ENCODE results near the gene TEX10. TPM values are rescaled to one million over a fixed set of nuclear protein-coding genes. Genes with fewer than 3 reads are reported as not detected.
"Not testable (repeated sequence)": the region's sequence is repeated elsewhere in the genome, so short reads cannot be mapped to it uniquely, and the experiment has no call there.

The TEX10 gene
- total and polyA plus RNA-seq, 2 donors (not counting 3 experiments of a cell fraction or from before 2014, with no cell fraction given) = 13.6 to 21.2 TPM

GRCh38 chr9:100340224-100340623 is 12.5 kb downstream of the TEX10 start:
- ChIA-PET CTCF (interaction anchor here (1.1 to 1.5 kb wide), 3 partner anchors 11 to 89 kb away, joined by 3 to 7 read pairs (median 4); no protein-coding TSS in a partner anchor), POLR2A (no interaction called here)

DNA sequence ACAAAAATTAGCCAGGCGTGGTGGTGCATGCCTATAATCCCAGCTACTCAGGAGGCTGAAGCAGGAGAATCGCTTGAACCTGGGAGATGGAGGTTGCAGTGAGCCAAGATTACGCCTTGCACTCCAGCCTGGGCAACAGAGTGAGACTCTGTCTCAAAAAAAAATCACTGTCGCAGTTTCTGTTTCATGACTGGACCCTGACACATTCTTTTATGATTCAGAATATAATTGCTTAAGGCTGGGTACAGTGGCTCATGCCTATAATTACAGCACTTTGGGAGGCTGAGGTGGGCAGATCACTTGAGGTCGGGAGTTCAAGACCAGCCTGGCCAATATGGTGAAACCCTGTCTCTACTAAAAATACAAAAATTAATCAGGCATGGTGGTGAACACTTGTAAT is 14.0 kb downstream of the TEX10 start:
- dilution Hi-C loops (cut with MboI; ENCODE audit: extremely low pct_ligation_motif_present, low sequenced_read_pairs) (loop anchor here (25.0 kb wide), 1 partner anchor 99 kb away; the partner anchor contains the start of gene MSANTD3), intact Hi-C loops (cut with micrococcal nuclease) (loop anchor here (5.0 kb wide), 1 partner anchor 516 kb away; the partner anchor contains the start of gene NR4A3)
- H2AFZ ChIP-seq (ENCODE audit: low read depth, low read length); H3K27ac ChIP-seq (ENCODE audit: insufficient read depth, low read depth, low read length); H3K36me3 ChIP-seq (ENCODE audit: control insufficient read depth in 2 of 2, extremely low read depth in 1 of 2, insufficient read depth in 2 of 2, low read length in 2 of 2); H3K27me3 ChIP-seq (ENCODE audit: control insufficient read depth in 2 of 2, insufficient read depth in 2 of 2, low read length in 2 of 2); H3K4me1 ChIP-seq (ENCODE audit: control insufficient read depth, extremely low read depth, insufficient read depth, low read length); DNase-seq (ENCODE audit: low read depth, low spot score); H3K9ac ChIP-seq (replicated peaks; ENCODE audit: extremely low read depth, insufficient read depth, low read length); POLR2A ChIA-PET; BruUV-seq (replicated peaks); H3K4me3 ChIP-seq (replicated peaks in 1 of 3; ENCODE audit: insufficient read depth in 1 of 3, low read depth in 1 of 3, low read length in 3 of 3); H3K9me3 ChIP-seq (replicated peaks; ENCODE audit: control insufficient read depth, insufficient read depth, low read length); H3K4me2 ChIP-seq (ENCODE audit: insufficient read depth, low read length); H4K20me1 ChIP-seq (replicated peaks; ENCODE audit: control insufficient read depth, extremely low read depth, insufficient read depth, low read length); H3K9me1 ChIP-seq (replicated peaks; ENCODE audit: control insufficient read depth, extremely low read depth, insufficient read depth, low read length); FAIRE-seq: not testable (repeated sequence)
- peaks cover 27% of the 10 kb centered on the region for H3K79me2 ChIP-seq (ENCODE audit: control insufficient read depth, insufficient read depth, low read length)
- CTCF ChIA-PET = interaction anchor here (3.6 kb wide), 1 partner anchor 14 kb away, joined by 31 read pairs; no protein-coding TSS in a partner anchor

More at GRCh38 chr9:100340224-100340623, 12.5 kb downstream of the TEX10 start:
- Histone ChIP-seq H3K79me2 (ENCODE audit: control insufficient read depth, insufficient read depth, low read length) (peaks cover 37% of the 10 kb centered on the region), H3K9ac (replicated peaks; ENCODE audit: extremely low read depth, insufficient read depth, low read length) (no peak overlapping the region), H2AFZ (ENCODE audit: low read depth, low read length) (no peak overlapping the region), H4K20me1 (replicated peaks; ENCODE audit: control insufficient read depth, extremely low read depth, insufficient read depth, low read length) (no peaks in the 10 kb centered on the region), H3K4me2 (ENCODE audit: insufficient read depth, low read length) (no peak overlapping the region), H3K9me1 (replicated peaks; ENCODE audit: control insufficient read depth, extremely low read depth, insufficient read depth, low read length) (no peaks in the 10 kb centered on the region), H3K4me1 (ENCODE audit: control insufficient read depth, extremely low read depth, insufficient read depth, low read length) (no peaks in the 10 kb centered on the region), H3K36me3 (ENCODE audit: control insufficient read depth in 2 of 2, extremely low read depth in 1 of 2, insufficient read depth in 2 of 2, low read length in 2 of 2) (peaks cover 0 to 6% of the 10 kb centered on the region in 2 experiments), H3K27ac (ENCODE audit: insufficient read depth, low read depth, low read length) (no peak overlapping the region), H3K9me3 (replicated peaks; ENCODE audit: control insufficient read depth, insufficient read depth, low read length) (no peaks in the 10 kb centered on the region), H3K27me3 (ENCODE audit: control insufficient read depth in 2 of 2, insufficient read depth in 2 of 2, low read length in 2 of 2) (no peaks in the 10 kb centered on the region), H3K4me3 (replicated peaks in 1 of 3; ENCODE audit: insufficient read depth in 1 of 3, low read depth in 1 of 3, low read length in 3 of 3) (no peak overlapping the region)
- TF ChIP-seq FOS (IDR thresholded peaks at IDR 0.05; ENCODE audit: borderline replicate concordance, insufficient read depth, low read length) (no peak), MAX (IDR thresholded peaks at IDR 0.05; ENCODE audit: insufficient read depth, insufficient read length) (no peak), POLR2A (IDR thresholded peaks at IDR 0.05; ENCODE audit: low read depth, low read length) (no peak), POLR2AphosphoS5 (IDR thresholded peaks at IDR 0.05; ENCODE audit: insufficient read depth, low read depth, low read length) (no peak), JUN (IDR thresholded peaks at IDR 0.05; ENCODE audit: borderline replicate concordance, insufficient read depth, insufficient read length, low read depth) (no peak), GATA2 (IDR thresholded peaks at IDR 0.05; ENCODE audit: insufficient read depth, insufficient read length, low read depth, low read length) (no peak), MYC (IDR thresholded peaks at IDR 0.05; ENCODE audit: low read depth, low read length) (no peak), EZH2 (IDR thresholded peaks at IDR 0.05; ENCODE audit: borderline replicate concordance, low read depth, low read length, severe bottlenecking) (no peak)
- TF ChIP-seq, protein P1, sequence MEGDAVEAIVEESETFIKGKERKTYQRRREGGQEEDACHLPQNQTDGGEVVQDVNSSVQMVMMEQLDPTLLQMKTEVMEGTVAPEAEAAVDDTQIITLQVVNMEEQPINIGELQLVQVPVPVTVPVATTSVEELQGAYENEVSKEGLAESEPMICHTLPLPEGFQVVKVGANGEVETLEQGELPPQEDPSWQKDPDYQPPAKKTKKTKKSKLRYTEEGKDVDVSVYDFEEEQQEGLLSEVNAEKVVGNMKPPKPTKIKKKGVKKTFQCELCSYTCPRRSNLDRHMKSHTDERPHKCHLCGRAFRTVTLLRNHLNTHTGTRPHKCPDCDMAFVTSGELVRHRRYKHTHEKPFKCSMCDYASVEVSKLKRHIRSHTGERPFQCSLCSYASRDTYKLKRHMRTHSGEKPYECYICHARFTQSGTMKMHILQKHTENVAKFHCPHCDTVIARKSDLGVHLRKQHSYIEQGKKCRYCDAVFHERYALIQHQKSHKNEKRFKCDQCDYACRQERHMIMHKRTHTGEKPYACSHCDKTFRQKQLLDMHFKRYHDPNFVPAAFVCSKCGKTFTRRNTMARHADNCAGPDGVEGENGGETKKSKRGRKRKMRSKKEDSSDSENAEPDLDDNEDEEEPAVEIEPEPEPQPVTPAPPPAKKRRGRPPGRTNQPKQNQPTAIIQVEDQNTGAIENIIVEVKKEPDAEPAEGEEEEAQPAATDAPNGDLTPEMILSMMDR (IDR thresholded peaks at IDR 0.05; ENCODE audit: extremely low read depth in 1 of 2, insufficient read depth in 1 of 2, low read depth in 1 of 2, low read length in 2 of 2) = no peak
- FAIRE-seq = no peak
- no TSS peak for BruUV-seq (replicated peaks)
- intact Hi-C loops (cut with micrococcal nuclease) = no loop called here
- dilution Hi-C loops (cut with MboI; ENCODE audit: extremely low pct_ligation_motif_present, low sequenced_read_pairs) = loop anchor here (25.0 kb wide), 1 partner anchor 97 kb away; the partner anchor contains the start of gene MSANTD3
- DNase-seq (ENCODE audit: low read depth, low spot score) = no peak
